IPS-NIHi11 (cell line): ENCODE results near the gene SH3BP5.

Experiments
- DNase-seq: peaks from one replicate; pipeline ENCODE4 v3.0.0; 2012; ENCODE audit warnings: mixed read lengths, low spot score

The SH3BP5 gene

GRCh38 chr3:15273227-15273626 is 59.2 kb downstream of the SH3BP5 start:
- DNase-seq, result no peak

GRCh38 chr3:15272426-15273196 is 59.8 kb downstream of the SH3BP5 start:
- peak; percentile 37 for DNase-seq

- no peak for DNase-seq
These were observed 60.5 kb downstream of the SH3BP5 start for GRCh38 chr3:15271785-15272381.

GRCh38 chr3:15271030-15271429 is 61.4 kb downstream of the SH3BP5 start:
- no peak for DNase-seq

GRCh38 chr3:15269091-15269989 is 63.0 kb downstream of the SH3BP5 start:
- DNase-seq, result peak; percentile 74

GRCh38 chr3:15268033-15268631 is 64.3 kb downstream of the SH3BP5 start:
- DNase-seq, result peak; percentile 87

- DNase-seq, result no peak
These were observed 64.9 kb downstream of the SH3BP5 start for GRCh38 chr3:15267502-15267901.

- no peak for DNase-seq
These were observed 65.6 kb downstream of the SH3BP5 start for GRCh38 chr3:15266510-15267376.

GRCh38 chr3:15265655-15266509 is 66.5 kb downstream of the SH3BP5 start:
- no peak for DNase-seq

- no peak for DNase-seq
These were observed 67.9 kb downstream of the SH3BP5 start for GRCh38 chr3:15264486-15264885.

GRCh38 chr3:15263926-15264325 is 68.5 kb downstream of the SH3BP5 start:
- no peak for DNase-seq

- no peak for DNase-seq
These were observed 69.3 kb downstream of the SH3BP5 start for GRCh38 chr3:15263120-15263519.

- no peak for DNase-seq
These were observed 70.4 kb downstream of the SH3BP5 start for GRCh38 chr3:15262021-15262420.

- no peak for DNase-seq
These were observed 71.1 kb downstream of the SH3BP5 start for GRCh38 chr3:15261274-15261673.

GRCh38 chr3:15260531-15260930 is 71.9 kb downstream of the SH3BP5 start:
- DNase-seq, result no peak

- no peak for DNase-seq
These were observed 73.7 kb downstream of the SH3BP5 start for GRCh38 chr3:15258720-15259119.

- no peak for DNase-seq
These were observed 75.5 kb downstream of the SH3BP5 start for GRCh38 chr3:15256861-15257341.

GRCh38 chr3:15255215-15255614 is 77.2 kb downstream of the SH3BP5 start:
- DNase-seq, result no peak

- no peak for DNase-seq
These were observed 79.2 kb downstream of the SH3BP5 start for GRCh38 chr3:15253023-15253697.

- no peak for DNase-seq
These were observed 86.2 kb downstream of the SH3BP5 start for GRCh38 chr3:15246186-15246585.
